ENCODE results near the gene VIM. TPM values are rescaled to one million over a fixed set of nuclear protein-coding genes. Genes with fewer than 3 reads are reported as not detected.

The VIM gene
- total and polyA plus RNA-seq, 2 of the 4 experiments (the other 2 are of a cell fraction), result 4,502 to 6,735 TPM

DNA sequence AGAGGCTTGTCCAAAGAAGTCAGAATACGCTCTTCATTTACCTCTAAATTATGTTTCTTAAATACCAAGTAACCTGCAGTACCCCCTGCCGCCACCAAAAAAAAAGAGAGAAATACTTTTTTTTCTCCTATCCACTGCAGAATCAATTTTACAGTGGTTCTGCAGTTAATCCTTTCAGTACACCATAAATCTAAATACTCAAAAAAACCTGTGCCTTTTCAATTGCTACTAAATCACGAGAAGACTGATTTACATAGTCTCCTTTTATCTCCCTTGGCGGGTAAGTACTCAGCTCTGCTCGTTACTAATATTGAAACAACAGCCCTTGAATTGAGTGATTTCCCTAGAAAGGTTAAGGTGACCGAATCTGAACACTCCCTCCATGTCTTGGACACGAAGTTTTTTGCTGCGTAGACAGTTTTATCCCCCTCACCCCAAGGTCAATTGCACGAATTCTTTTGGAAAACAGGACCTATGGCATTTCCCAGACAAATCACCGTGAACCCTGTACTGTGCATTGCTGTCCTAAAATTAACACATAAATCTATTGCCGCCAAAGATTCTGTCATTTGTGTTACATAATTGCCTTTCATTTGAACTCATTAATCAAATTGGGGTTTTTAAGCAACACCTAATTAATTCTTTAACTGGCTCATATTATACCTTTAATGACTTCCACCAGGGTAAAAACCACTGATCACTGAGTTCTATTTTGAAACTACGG lies 512 bp upstream of the VIM start:
- in situ Hi-C loops (cut with MboI; ENCODE audit: low sequenced_read_pairs) (loop anchor here (5.0 kb wide), 1 partner anchor 200 kb away; no protein-coding TSS in a partner anchor), dilution Hi-C loops (cut with HindIII; ENCODE audit: low sequenced_read_pairs, unreplicated experiment) (no loop called here), intact Hi-C loops (cut with micrococcal nuclease) (loop anchor here (1.0 to 5.0 kb wide), 7 partner anchors 13 to 385 kb away; no protein-coding TSS in a partner anchor)
- Histone ChIP-seq H2BK15ac (ENCODE audit: low read depth, low read length) (peak overlapping the region; percentile 97; the same call in 2 of the 3 replicates), H3K9me1 (ENCODE audit: insufficient read depth, low read length) (peaks cover 15% of the 10 kb centered on the region), H4K5ac (ENCODE audit: low read depth, low read length) (peak overlapping the region; percentile 98), H3K9me3 (ENCODE audit: control insufficient read depth, insufficient read depth, low read length) (no peaks in the 10 kb centered on the region), H2AFZ (replicated peaks; ENCODE audit: low read length, poor library complexity) (peak overlapping the region; percentile 81), H3K27ac (ENCODE audit: insufficient read depth, low read length) (peak overlapping the region; percentile 97), H2BK120ac (ENCODE audit: low read depth, low read length) (peak overlapping the region; percentile 93), H3K23ac (ENCODE audit: low read depth, low read length) (peak overlapping the region; percentile 91), H3K4me1 (ENCODE audit: control insufficient read depth, insufficient read depth, low read length) (peaks cover 11% of the 10 kb centered on the region), H3K36me3 (ENCODE audit: control insufficient read depth, insufficient read depth, low read length) (peaks cover 22% of the 10 kb centered on the region), H4K8ac (ENCODE audit: low read depth in 2 of 2, low read length in 2 of 2) (peak overlapping the region; percentile 80 to 84), H4K20me1 (ENCODE audit: insufficient read depth, low read length) (peaks cover 34% of the 10 kb centered on the region), H3K4me3 (ENCODE audit: insufficient read depth, low read depth, low read length) (peak overlapping the region; percentile 87), H3K56ac (ENCODE audit: extremely low read depth, insufficient read depth, low read length) (peak overlapping the region; percentile 92), H3K79me1 (ENCODE audit: low read depth in 1 of 2, low read length in 2 of 2) (peaks cover 24 to 37% of the 10 kb centered on the region in 2 experiments), H4K91ac (ENCODE audit: insufficient read depth, low read depth, low read length) (peak overlapping the region; percentile 86), H3K4me2 (ENCODE audit: low read depth, low read length) (peak overlapping the region; percentile 97), H2BK5ac (ENCODE audit: low read depth, low read length, poor library complexity, severe bottlenecking) (peak overlapping the region; percentile 97), H3K4ac (ENCODE audit: low read depth, low read length) (peak overlapping the region; percentile 93), H3K9ac (ENCODE audit: low read depth, low read length) (peak overlapping the region; percentile 90), H3K18ac (ENCODE audit: low read depth, low read length) (peak overlapping the region; percentile 92), H2AK5ac (ENCODE audit: low read depth, low read length) (peak overlapping the region; percentile 72), H2BK20ac (ENCODE audit: low read depth, low read length) (peak overlapping the region; percentile 88), H2AK9ac (replicated peaks; ENCODE audit: low read depth, low read length, poor library complexity) (peak overlapping the region; percentile 73), H3K27me3 (ENCODE audit: control insufficient read depth, insufficient read depth, low read length) (no peaks in the 10 kb centered on the region), H3K14ac (replicated peaks; ENCODE audit: low read depth, low read length) (peak overlapping the region; percentile 93)
- DNase-seq (peak; percentile 39), ATAC-seq (ENCODE audit: low read depth) (no peak)
- WGBS, 2 experiments (ENCODE audit: extremely low coverage in 2 of 2, insufficient read length in 1 of 2), result 10% methylated on average over 10 of the region's 12 CpGs; no CpG with 5 or more reads in 1 of the 2 experiments
- CTCF ChIA-PET, result interaction anchor here (0.5 kb wide), 1 partner anchor 107 kb away, joined by 3 read pairs; no protein-coding TSS in a partner anchor
- POLR2A ChIA-PET (ENCODE audit: unreplicated experiment), result interaction anchor here (0.7 to 3.5 kb wide), 2 partner anchors 12 to 241 kb away, joined by 3 to 18 read pairs; no protein-coding TSS in a partner anchor
- BruUV-seq (replicated peaks), result TSS peak; percentile 69
- no peak for TF ChIP-seq POLR2A (IDR thresholded peaks at IDR 0.05; ENCODE audit: low read depth, low read length)
- TF ChIP-seq RAD21 (IDR thresholded peaks at IDR 0.05; ENCODE audit: low read length), result peak; percentile 30; the same call in 1 of the 2 replicates
- TF ChIP-seq, protein P1, sequence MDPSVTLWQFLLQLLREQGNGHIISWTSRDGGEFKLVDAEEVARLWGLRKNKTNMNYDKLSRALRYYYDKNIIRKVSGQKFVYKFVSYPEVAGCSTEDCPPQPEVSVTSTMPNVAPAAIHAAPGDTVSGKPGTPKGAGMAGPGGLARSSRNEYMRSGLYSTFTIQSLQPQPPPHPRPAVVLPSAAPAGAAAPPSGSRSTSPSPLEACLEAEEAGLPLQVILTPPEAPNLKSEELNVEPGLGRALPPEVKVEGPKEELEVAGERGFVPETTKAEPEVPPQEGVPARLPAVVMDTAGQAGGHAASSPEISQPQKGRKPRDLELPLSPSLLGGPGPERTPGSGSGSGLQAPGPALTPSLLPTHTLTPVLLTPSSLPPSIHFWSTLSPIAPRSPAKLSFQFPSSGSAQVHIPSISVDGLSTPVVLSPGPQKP (IDR thresholded peaks at IDR 0.05; ENCODE audit: borderline replicate concordance, low read depth, low read length), result no peak
- TF ChIP-seq SMC3 (IDR thresholded peaks at IDR 0.05; ENCODE audit: low read depth, low read length), result 0 out of 2 replicates have a peak, but pooled peaks have one; percentile 12
- no peak for TF ChIP-seq BHLHE40 (IDR thresholded peaks at IDR 0.05; ENCODE audit: low read depth, low read length)
- no peak for TF ChIP-seq CEBPB (IDR thresholded peaks at IDR 0.05; ENCODE audit: low read depth, low read length)
- TF ChIP-seq FOS (IDR thresholded peaks at IDR 0.05; ENCODE audit: low read depth, low read length), result no peak
- TF ChIP-seq, protein P2, sequence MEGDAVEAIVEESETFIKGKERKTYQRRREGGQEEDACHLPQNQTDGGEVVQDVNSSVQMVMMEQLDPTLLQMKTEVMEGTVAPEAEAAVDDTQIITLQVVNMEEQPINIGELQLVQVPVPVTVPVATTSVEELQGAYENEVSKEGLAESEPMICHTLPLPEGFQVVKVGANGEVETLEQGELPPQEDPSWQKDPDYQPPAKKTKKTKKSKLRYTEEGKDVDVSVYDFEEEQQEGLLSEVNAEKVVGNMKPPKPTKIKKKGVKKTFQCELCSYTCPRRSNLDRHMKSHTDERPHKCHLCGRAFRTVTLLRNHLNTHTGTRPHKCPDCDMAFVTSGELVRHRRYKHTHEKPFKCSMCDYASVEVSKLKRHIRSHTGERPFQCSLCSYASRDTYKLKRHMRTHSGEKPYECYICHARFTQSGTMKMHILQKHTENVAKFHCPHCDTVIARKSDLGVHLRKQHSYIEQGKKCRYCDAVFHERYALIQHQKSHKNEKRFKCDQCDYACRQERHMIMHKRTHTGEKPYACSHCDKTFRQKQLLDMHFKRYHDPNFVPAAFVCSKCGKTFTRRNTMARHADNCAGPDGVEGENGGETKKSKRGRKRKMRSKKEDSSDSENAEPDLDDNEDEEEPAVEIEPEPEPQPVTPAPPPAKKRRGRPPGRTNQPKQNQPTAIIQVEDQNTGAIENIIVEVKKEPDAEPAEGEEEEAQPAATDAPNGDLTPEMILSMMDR (conservative IDR thresholded peaks at IDR 0.05; ENCODE audit: low read depth, low read length), result peak; percentile 44
- TF ChIP-seq MAFK (IDR thresholded peaks at IDR 0.05; ENCODE audit: low read depth, low read length), result peak; percentile 99
- no peak for TF ChIP-seq RCOR1 (IDR thresholded peaks at IDR 0.05; ENCODE audit: insufficient replicate concordance, low read length)
- no peak for TF ChIP-seq RFX5 (IDR thresholded peaks at IDR 0.05; ENCODE audit: low read depth, low read length)
- TF ChIP-seq NFE2L2 (IDR thresholded peaks at IDR 0.05; ENCODE audit: low read depth, low read length), result no peak
- TF ChIP-seq MAZ (IDR thresholded peaks at IDR 0.05; ENCODE audit: borderline replicate concordance, low read depth, low read length), result no peak
- no peak for TF ChIP-seq MXI1 (IDR thresholded peaks at IDR 0.05; ENCODE audit: borderline replicate concordance, low read depth, low read length)
- TF ChIP-seq CHD1 (IDR thresholded peaks at IDR 0.05; ENCODE audit: low read depth, low read length), result 0 out of 2 replicates have a peak, but pooled peaks have one; percentile 36

Measured in IMR-90 (cell line).